ENCODE data around the gene DPYSL5. TPM values are rescaled to one million over a fixed set of nuclear protein-coding genes. Genes with fewer than 3 reads are reported as not detected.

DPYSL5 gene
- total and polyA plus RNA-seq, 12 donors, result 0.01 to 0.12 TPM; not detected in 10

DNA sequence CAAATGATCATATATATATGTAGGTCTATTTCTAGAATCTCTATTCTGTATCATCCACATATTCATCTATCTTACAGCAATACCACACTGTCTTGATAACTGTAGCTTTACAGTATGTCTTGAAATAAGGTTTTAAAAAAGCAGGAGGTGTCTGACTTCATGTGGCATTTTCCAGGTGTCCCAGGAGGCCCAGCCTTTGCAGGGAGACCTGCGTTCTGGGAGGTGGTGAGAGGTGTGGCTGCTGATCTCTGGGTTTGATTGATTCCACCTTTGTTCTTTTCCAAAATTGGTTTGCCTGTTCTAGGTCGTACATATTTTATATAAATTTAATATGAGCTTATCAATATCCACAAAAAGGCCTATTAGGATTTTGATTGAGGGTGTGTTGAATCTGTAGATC, 26.6 kb downstream of the DPYSL5 start:
- ATAC-seq, result no peak
- Histone ChIP-seq H3K4me3 (no peak overlapping the region), H3K4me1 (no peaks in the 10 kb centered on the region), H3K27ac (no peak overlapping the region), H3K27me3 (peaks cover 0 to 45% (median 7%) of the 10 kb centered on the region in 7 donors), H3K36me3 (no peaks in the 10 kb centered on the region), H3K9me3 (no peaks in the 10 kb centered on the region)
- WGBS, 2 donors, result 71 to 79% methylated on average over 2 of the region's 2 CpGs
- TF ChIP-seq, protein P1, sequence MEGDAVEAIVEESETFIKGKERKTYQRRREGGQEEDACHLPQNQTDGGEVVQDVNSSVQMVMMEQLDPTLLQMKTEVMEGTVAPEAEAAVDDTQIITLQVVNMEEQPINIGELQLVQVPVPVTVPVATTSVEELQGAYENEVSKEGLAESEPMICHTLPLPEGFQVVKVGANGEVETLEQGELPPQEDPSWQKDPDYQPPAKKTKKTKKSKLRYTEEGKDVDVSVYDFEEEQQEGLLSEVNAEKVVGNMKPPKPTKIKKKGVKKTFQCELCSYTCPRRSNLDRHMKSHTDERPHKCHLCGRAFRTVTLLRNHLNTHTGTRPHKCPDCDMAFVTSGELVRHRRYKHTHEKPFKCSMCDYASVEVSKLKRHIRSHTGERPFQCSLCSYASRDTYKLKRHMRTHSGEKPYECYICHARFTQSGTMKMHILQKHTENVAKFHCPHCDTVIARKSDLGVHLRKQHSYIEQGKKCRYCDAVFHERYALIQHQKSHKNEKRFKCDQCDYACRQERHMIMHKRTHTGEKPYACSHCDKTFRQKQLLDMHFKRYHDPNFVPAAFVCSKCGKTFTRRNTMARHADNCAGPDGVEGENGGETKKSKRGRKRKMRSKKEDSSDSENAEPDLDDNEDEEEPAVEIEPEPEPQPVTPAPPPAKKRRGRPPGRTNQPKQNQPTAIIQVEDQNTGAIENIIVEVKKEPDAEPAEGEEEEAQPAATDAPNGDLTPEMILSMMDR (IDR thresholded peaks at IDR 0.05), result no peak
- intact Hi-C loops (cut with DNase I), result no loop called here
- no peak for DNase-seq

DNA sequence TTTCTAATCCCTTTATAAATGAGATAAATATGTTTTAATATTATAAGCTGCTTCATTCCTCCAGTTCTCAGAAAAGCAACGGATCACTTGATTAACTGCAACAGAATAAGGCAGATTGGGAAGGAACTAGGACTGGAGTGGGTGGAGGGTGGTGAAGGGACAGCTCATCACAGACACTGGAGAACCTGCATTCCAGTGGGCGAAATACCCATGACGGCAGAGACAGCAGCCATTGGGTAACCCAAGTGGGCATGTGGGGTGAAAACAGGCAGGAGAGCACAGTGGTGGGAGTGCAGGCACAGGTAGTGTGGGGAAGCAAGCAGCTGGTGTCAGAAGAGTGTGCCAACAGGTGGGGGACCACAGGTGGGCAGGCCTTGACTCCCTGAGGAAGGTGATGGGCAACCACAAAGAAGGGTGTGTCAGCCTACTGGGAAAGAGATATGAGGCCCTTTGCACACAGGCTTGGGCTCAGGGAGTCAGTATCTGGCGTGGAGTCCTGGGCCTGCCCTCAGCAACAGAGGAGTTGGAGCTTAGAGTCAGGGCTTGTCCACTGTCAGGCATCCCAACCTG, 27.2 kb downstream of the DPYSL5 start:
- H3K4me1 ChIP-seq, result no peaks in the 10 kb centered on the region
- H3K27me3 ChIP-seq, result peaks cover 0 to 41% (median 9%) of the 10 kb centered on the region in 7 donors
- TF ChIP-seq, protein P1 (IDR thresholded peaks at IDR 0.05), result no peak
- ATAC-seq, result no peak
- no peak overlapping the region for H3K27ac ChIP-seq
- H3K9me3 ChIP-seq, result no peaks in the 10 kb centered on the region
- WGBS, 2 donors, result 82 to 84% methylated on average over 4 of the region's 4 CpGs
- H3K4me3 ChIP-seq, result no peak overlapping the region
- no peak for DNase-seq
- intact Hi-C loops (cut with DNase I), result no loop called here
- H3K36me3 ChIP-seq, result no peaks in the 10 kb centered on the region

DNA sequence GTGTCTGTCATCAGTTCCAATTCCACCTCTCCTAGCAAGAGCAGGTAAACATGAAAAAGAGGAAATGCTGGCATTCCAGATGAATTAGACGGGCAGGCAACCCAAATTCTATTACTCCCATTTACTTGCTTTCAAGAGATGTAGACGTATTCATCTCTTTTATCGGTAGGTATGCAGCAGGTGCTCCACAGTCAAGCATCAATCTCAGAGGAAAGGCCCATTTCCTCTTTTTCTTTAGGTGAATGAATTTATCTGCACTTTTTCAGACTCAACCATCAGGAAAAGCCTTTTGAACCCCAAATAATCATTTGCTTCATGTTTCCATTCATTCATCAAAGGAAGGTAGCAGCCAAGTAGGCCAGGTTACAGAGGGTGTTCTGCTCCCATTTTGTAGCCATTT, 27.9 kb downstream of the DPYSL5 start:
- intact Hi-C loops (cut with DNase I), result no loop called here
- H3K27ac ChIP-seq, result no peak overlapping the region

DNA sequence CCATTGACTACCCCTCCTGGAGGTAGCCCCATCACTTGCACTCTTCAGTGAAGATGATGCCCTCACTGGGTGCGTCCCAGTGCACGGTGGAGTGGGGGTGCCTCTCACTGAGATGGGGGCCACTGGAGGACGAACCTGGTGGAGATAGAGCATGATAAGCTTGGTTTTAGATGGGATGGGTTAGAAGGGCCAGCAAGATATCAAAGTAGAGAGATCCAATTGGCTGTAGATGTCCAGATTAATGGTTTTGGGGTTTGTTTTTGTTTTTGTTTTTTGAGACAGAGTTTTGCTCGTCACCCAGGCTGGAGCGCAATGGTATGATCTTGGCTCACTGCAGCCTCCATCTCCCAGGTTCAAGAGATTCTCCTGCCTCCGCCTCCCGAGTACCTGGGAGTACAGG, 28.3 kb downstream of the DPYSL5 start:
- TF ChIP-seq, protein P1 (IDR thresholded peaks at IDR 0.05), result no peak
- WGBS, 2 donors, result 91 to 96% methylated on average over 7 of the region's 7 CpGs

More for the DNA sequence above, 27.9 kb downstream of the DPYSL5 start:
- ATAC-seq, result no peak
- Histone ChIP-seq H3K4me3 (no peak overlapping the region), H3K4me1 (no peaks in the 10 kb centered on the region), H3K36me3 (no peaks in the 10 kb centered on the region), H3K27me3 (peaks cover 0 to 37% (median 11%) of the 10 kb centered on the region in 7 donors), H3K9me3 (no peaks in the 10 kb centered on the region)
- TF ChIP-seq, protein P1 (IDR thresholded peaks at IDR 0.05), result no peak
- DNase-seq, result no peak
- whole genome bisulfite sequencing, 2 donors, result 60 to 72% methylated on average over 3 of the region's 3 CpGs

More for the DNA sequence above, 28.3 kb downstream of the DPYSL5 start:
- intact Hi-C loops (cut with DNase I), result no loop called here
- Histone ChIP-seq H3K36me3 (no peaks in the 10 kb centered on the region), H3K9me3 (no peaks in the 10 kb centered on the region), H3K27me3 (peaks cover 0 to 33% (median 11%) of the 10 kb centered on the region in 7 donors), H3K4me1 (no peaks in the 10 kb centered on the region), H3K4me3 (no peak overlapping the region), H3K27ac (no peak overlapping the region)
- ATAC-seq (no peak), DNase-seq (no peak)
